Measurements from ENCODE around the gene TRIAP1. TPM values are rescaled to one million over a fixed set of nuclear protein-coding genes. Genes with fewer than 3 reads are reported as not detected.

TRIAP1 gene
- total and polyA plus RNA-seq, 3 experiments from 2014 or later, result 51.6 to 88.1 (median 87.0) TPM

GRCh38 chr12:120467439-120467838, 21.3 kb upstream of the TRIAP1 start:
- Mint-ChIP-seq H3K27ac (peak overlapping the region; percentile 3 to 96 (median 65)), H3K4me1 (peaks cover 40 to 57% (median 57%) of the 10 kb centered on the region in 3 donors), H3K36me3 (peaks cover 9 to 51% (median 13%) of the 10 kb centered on the region in 3 donors), H3K9me3 (no peaks in the 10 kb centered on the region), H3K27me3 (peaks cover 0 to 3% of the 10 kb centered on the region in 2 donors), H3K4me3 (peak overlapping the region; percentile 44 to 96 (median 92))
- Histone ChIP-seq H3K27me3 (ENCODE audit: insufficient read depth, low read length, poor library complexity, severe bottlenecking) (no peaks in the 10 kb centered on the region), H3K27ac (ENCODE audit: low read depth, low read length) (no peak overlapping the region), H3K9me3 (ENCODE audit: low read length) (no peaks in the 10 kb centered on the region), H3K36me3 (ENCODE audit: insufficient read depth, low read length) (peaks cover 42% of the 10 kb centered on the region), H3K4me1 (ENCODE audit: insufficient read depth, low read length) (peaks cover 51% of the 10 kb centered on the region), H3K4me3 (ENCODE audit: low read length) (no peak overlapping the region)
- ChIA-PET CTCF (interaction anchor here (0.5 to 4.9 kb wide), 5 partner anchors 27 to 110 kb away, joined by 3 to 36 read pairs (median 5); partner anchors contain the start of gene DYNLL1), POLR2A (interaction anchor here (0.7 kb wide), 1 partner anchor 68 kb away, joined by 3 read pairs; no protein-coding TSS in a partner anchor)
- DNase-seq, result no peak

- no peaks in the 10 kb centered on the region for H3K9me3 Mint-ChIP-seq
- Histone ChIP-seq H3K27ac (ENCODE audit: low read depth, low read length) (no peak overlapping the region), H3K9me3 (ENCODE audit: low read length) (no peaks in the 10 kb centered on the region), H3K27me3 (ENCODE audit: insufficient read depth, low read length, poor library complexity, severe bottlenecking) (no peaks in the 10 kb centered on the region), H3K4me1 (ENCODE audit: insufficient read depth, low read length) (peaks cover 48% of the 10 kb centered on the region), H3K36me3 (ENCODE audit: insufficient read depth, low read length) (peaks cover 49% of the 10 kb centered on the region), H3K4me3 (ENCODE audit: low read length) (no peak overlapping the region)
- ChIA-PET POLR2A (interaction anchor here (0.7 to 1.0 kb wide), 3 partner anchors 9 to 68 kb away, joined by 3 read pairs; partner anchors contain the start of gene COX6A1), CTCF (interaction anchor here (0.5 to 4.9 kb wide), 10 partner anchors 14 to 110 kb away, joined by 3 to 36 read pairs (median 4); partner anchors contain the start of genes COX6A1 and DYNLL1)
- peak overlapping the region in 7 of 8 donors; percentile 33 to 80 (median 59) for H3K27ac Mint-ChIP-seq
- H3K4me3 Mint-ChIP-seq, result peak overlapping the region in 6 of 7 donors; percentile 4 to 83 (median 44)
- peaks cover 0 to 3% of the 10 kb centered on the region in 2 donors for H3K27me3 Mint-ChIP-seq
- peaks cover 36 to 54% (median 51%) of the 10 kb centered on the region in 3 donors for H3K4me1 Mint-ChIP-seq
- peak; percentile 12 to 61 (median 33) for DNase-seq
- peaks cover 9 to 58% (median 13%) of the 10 kb centered on the region in 3 donors for H3K36me3 Mint-ChIP-seq
These were observed 20.6 kb upstream of the TRIAP1 start for GRCh38 chr12:120466560-120467315.

GRCh38 chr12:120465756-120466155, 19.6 kb upstream of the TRIAP1 start:
- H3K36me3 ChIP-seq (ENCODE audit: insufficient read depth, low read length), result peaks cover 56% of the 10 kb centered on the region
- Mint-ChIP-seq H3K27ac (peak overlapping the region in 3 of 8 donors; percentile 23 to 51 (median 42)), H3K4me3 (peak overlapping the region in 1 of 7 donors; percentile 80), H3K4me1 (peaks cover 34 to 47% (median 44%) of the 10 kb centered on the region in 3 donors), H3K36me3 (peaks cover 11 to 65% (median 13%) of the 10 kb centered on the region in 3 donors), H3K9me3 (no peaks in the 10 kb centered on the region), H3K27me3 (peaks cover 0 to 3% of the 10 kb centered on the region in 2 donors)
- H3K27me3 ChIP-seq (ENCODE audit: insufficient read depth, low read length, poor library complexity, severe bottlenecking), result no peaks in the 10 kb centered on the region
- H3K27ac ChIP-seq (ENCODE audit: low read depth, low read length), result no peak overlapping the region
- POLR2A ChIA-PET, result interaction anchor here (0.8 to 1.0 kb wide), 2 partner anchors 28 to 106 kb away, joined by 3 read pairs; partner anchors contain the start of gene COX6A1
- CTCF ChIA-PET, result interaction anchor here (0.7 to 1.9 kb wide), 4 partner anchors 18 to 104 kb away, joined by 3 to 5 read pairs (median 4); no protein-coding TSS in a partner anchor
- H3K9me3 ChIP-seq (ENCODE audit: low read length), result no peaks in the 10 kb centered on the region
- peaks cover 43% of the 10 kb centered on the region for H3K4me1 ChIP-seq (ENCODE audit: insufficient read depth, low read length)
- no peak for DNase-seq
- no peak overlapping the region for H3K4me3 ChIP-seq (ENCODE audit: low read length)

- CTCF ChIA-PET, result interaction anchor here (1.1 to 1.5 kb wide), 4 partner anchors 12 to 96 kb away, joined by 3 to 5 read pairs (median 4); partner anchors contain the start of gene COX6A1
- DNase-seq, result no peak
- POLR2A ChIA-PET, result interaction anchor here (0.7 kb wide), 1 partner anchor 10 kb away, joined by 3 read pairs; no protein-coding TSS in a partner anchor
These were observed 17.5 kb upstream of the TRIAP1 start for GRCh38 chr12:120463712-120464111.

GRCh38 chr12:120462099-120462640, 16.0 kb upstream of the TRIAP1 start:
- Histone ChIP-seq H3K4me3 (ENCODE audit: low read length) (no peak overlapping the region), H3K9me3 (ENCODE audit: low read length) (no peaks in the 10 kb centered on the region), H3K27me3 (ENCODE audit: insufficient read depth, low read length, poor library complexity, severe bottlenecking) (no peaks in the 10 kb centered on the region), H3K36me3 (ENCODE audit: insufficient read depth, low read length) (peaks cover 77% of the 10 kb centered on the region), H3K4me1 (ENCODE audit: insufficient read depth, low read length) (peaks cover 23% of the 10 kb centered on the region), H3K27ac (ENCODE audit: low read depth, low read length) (no peak overlapping the region)
- DNase-seq, result no peak
- ChIA-PET POLR2A (interaction anchor here (1.0 kb wide), 1 partner anchor 35 kb away, joined by 3 read pairs; no protein-coding TSS in a partner anchor), CTCF (interaction anchor here (1.5 kb wide), 1 partner anchor 11 kb away, joined by 5 read pairs; no protein-coding TSS in a partner anchor)
- H3K36me3 Mint-ChIP-seq, result peaks cover 14 to 87% (median 15%) of the 10 kb centered on the region in 3 donors
- no peaks in the 10 kb centered on the region for H3K27me3 Mint-ChIP-seq
- no peaks in the 10 kb centered on the region for H3K9me3 Mint-ChIP-seq
- peak overlapping the region in 3 of 8 donors; percentile 5 to 46 (median 12) for H3K27ac Mint-ChIP-seq
- H3K4me1 Mint-ChIP-seq, result peaks cover 18 to 27% (median 23%) of the 10 kb centered on the region in 3 donors
- no peak overlapping the region for H3K4me3 Mint-ChIP-seq

More at GRCh38 chr12:120463712-120464111, 17.5 kb upstream of the TRIAP1 start:
- Histone ChIP-seq H3K9me3 (ENCODE audit: low read length) (no peaks in the 10 kb centered on the region), H3K27me3 (ENCODE audit: insufficient read depth, low read length, poor library complexity, severe bottlenecking) (no peaks in the 10 kb centered on the region), H3K4me3 (ENCODE audit: low read length) (no peak overlapping the region), H3K4me1 (ENCODE audit: insufficient read depth, low read length) (peaks cover 37% of the 10 kb centered on the region), H3K27ac (ENCODE audit: low read depth, low read length) (no peak overlapping the region), H3K36me3 (ENCODE audit: insufficient read depth, low read length) (peaks cover 73% of the 10 kb centered on the region)
- Mint-ChIP-seq H3K27ac (peak overlapping the region in 4 of 8 donors; percentile 17 to 73 (median 46)), H3K27me3 (peaks cover 0 to 3% of the 10 kb centered on the region in 2 donors), H3K36me3 (peaks cover 14 to 83% (median 15%) of the 10 kb centered on the region in 3 donors), H3K4me1 (peaks cover 29 to 42% (median 36%) of the 10 kb centered on the region in 3 donors), H3K9me3 (no peaks in the 10 kb centered on the region), H3K4me3 (no peak overlapping the region)

- POLR2A ChIA-PET, result no interaction called here
- Histone ChIP-seq H3K27me3 (ENCODE audit: insufficient read depth, low read length, poor library complexity, severe bottlenecking) (no peaks in the 10 kb centered on the region), H3K9me3 (ENCODE audit: low read length) (no peaks in the 10 kb centered on the region), H3K36me3 (ENCODE audit: insufficient read depth, low read length) (peaks cover 60% of the 10 kb centered on the region), H3K27ac (ENCODE audit: low read depth, low read length) (no peak overlapping the region), H3K4me1 (ENCODE audit: insufficient read depth, low read length) (peaks cover 7% of the 10 kb centered on the region), H3K4me3 (ENCODE audit: low read length) (no peak overlapping the region)
- Mint-ChIP-seq H3K4me1 (peaks cover 3 to 7% (median 4%) of the 10 kb centered on the region in 3 donors), H3K27ac (peak overlapping the region in 1 of 8 donors; percentile 47), H3K27me3 (no peaks in the 10 kb centered on the region), H3K36me3 (peaks cover 9 to 87% (median 19%) of the 10 kb centered on the region in 3 donors), H3K9me3 (no peaks in the 10 kb centered on the region), H3K4me3 (no peak overlapping the region)
- DNase-seq, result no peak
- CTCF ChIA-PET, result no interaction called here
These were observed 14.0 kb upstream of the TRIAP1 start for GRCh38 chr12:120460157-120460556.

- H3K36me3 ChIP-seq (ENCODE audit: insufficient read depth, low read length), result peaks cover 32% of the 10 kb centered on the region
- H3K27ac ChIP-seq (ENCODE audit: low read depth, low read length), result no peak overlapping the region
- no peaks in the 10 kb centered on the region for H3K9me3 ChIP-seq (ENCODE audit: low read length)
- ChIA-PET POLR2A (interaction anchor here (0.9 kb wide), 1 partner anchor 9 kb away, joined by 3 read pairs; no protein-coding TSS in a partner anchor), CTCF (interaction anchor here (1.0 to 2.8 kb wide), 4 partner anchors 13 to 39 kb away, joined by 3 to 12 read pairs (median 6); partner anchors contain the start of genes COX6A1 and DYNLL1)
- peak overlapping the region in 6 of 8 donors; percentile 8 to 79 (median 52) for H3K27ac Mint-ChIP-seq
- H3K27me3 ChIP-seq (ENCODE audit: insufficient read depth, low read length, poor library complexity, severe bottlenecking), result no peaks in the 10 kb centered on the region
- H3K27me3 Mint-ChIP-seq, result no peaks in the 10 kb centered on the region
- no peaks in the 10 kb centered on the region for H3K9me3 Mint-ChIP-seq
- H3K4me3 ChIP-seq (ENCODE audit: low read length), result no peak overlapping the region
- DNase-seq, result no peak
- H3K4me1 ChIP-seq (ENCODE audit: insufficient read depth, low read length), result no peaks in the 10 kb centered on the region
- H3K4me1 Mint-ChIP-seq, result peaks cover 0 to 3% (median 0%) of the 10 kb centered on the region in 3 donors
- no peak overlapping the region for H3K4me3 Mint-ChIP-seq
- H3K36me3 Mint-ChIP-seq, result peaks cover 5 to 75% (median 14%) of the 10 kb centered on the region in 3 donors
These were observed 10.9 kb upstream of the TRIAP1 start for GRCh38 chr12:120457133-120457532.
